Measurements from ENCODE around the gene PIGN.

PIGN gene

GRCh38 chr18:62152844-62153243, 34.0 kb downstream of the PIGN start:
- DNase-seq (ENCODE audit: low spot score), result no peak
- in situ Hi-C loops (cut with MboI; ENCODE audit: low pct_unique_long_range_greater_than_20kb, low sequenced_read_pairs, unreplicated experiment), result no loop called here

DNA sequence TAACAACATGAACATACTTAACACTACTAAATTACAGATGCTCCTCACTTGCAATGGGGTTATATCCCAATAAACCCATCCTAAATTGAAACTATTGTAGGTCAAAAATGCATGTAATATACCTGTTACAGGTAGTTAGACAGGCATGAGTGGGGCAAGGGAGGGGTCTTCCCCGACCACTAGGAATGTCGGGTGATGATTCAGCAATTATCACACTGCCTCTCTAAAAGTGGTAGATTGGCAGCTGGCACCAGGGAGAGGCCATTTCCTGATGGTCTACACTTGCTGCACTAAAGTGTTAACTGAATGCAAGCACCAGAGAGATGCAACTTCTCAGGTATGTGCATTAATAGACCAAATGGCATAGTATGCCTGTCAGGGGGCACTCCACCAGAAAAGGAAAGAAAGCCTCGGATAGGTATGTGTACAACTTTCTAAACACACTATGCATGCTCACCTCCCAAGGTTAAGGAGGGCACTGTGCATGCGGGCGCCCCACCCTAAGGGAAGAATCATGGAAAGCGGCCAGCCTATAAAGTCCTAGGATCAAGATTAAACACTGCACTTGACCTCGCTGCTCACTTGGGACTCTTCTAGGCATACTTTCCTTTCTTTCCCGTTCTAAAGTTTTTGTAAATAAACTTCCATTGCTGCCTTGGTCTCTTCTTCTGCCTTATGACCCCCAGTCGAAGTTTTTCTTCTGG, 35.6 kb downstream of the PIGN start:
- in situ Hi-C loops (cut with MboI; ENCODE audit: low pct_unique_long_range_greater_than_20kb, low sequenced_read_pairs, unreplicated experiment), result no loop called here

More at GRCh38 chr18:62152844-62153243, 34.0 kb downstream of the PIGN start:
- TF ChIP-seq CTCF (IDR thresholded peaks at IDR 0.05; ENCODE audit: extremely low read depth, insufficient read depth, missing control alignments), result no peak

GRCh38 chr18:62144338-62144737, 42.5 kb downstream of the PIGN start:
- no peak for TF ChIP-seq CTCF (IDR thresholded peaks at IDR 0.05; ENCODE audit: extremely low read depth, insufficient read depth, missing control alignments)
- in situ Hi-C loops (cut with MboI; ENCODE audit: low pct_unique_long_range_greater_than_20kb, low sequenced_read_pairs, unreplicated experiment), result loop anchor here (25.0 kb wide), 1 partner anchor 557 kb away; no protein-coding TSS in a partner anchor
- no peak for DNase-seq (ENCODE audit: low spot score)

More for the DNA sequence above, 35.6 kb downstream of the PIGN start:
- no peak for DNase-seq (ENCODE audit: low spot score)
- TF ChIP-seq CTCF (IDR thresholded peaks at IDR 0.05; ENCODE audit: extremely low read depth, insufficient read depth, missing control alignments), result no peak

DNA sequence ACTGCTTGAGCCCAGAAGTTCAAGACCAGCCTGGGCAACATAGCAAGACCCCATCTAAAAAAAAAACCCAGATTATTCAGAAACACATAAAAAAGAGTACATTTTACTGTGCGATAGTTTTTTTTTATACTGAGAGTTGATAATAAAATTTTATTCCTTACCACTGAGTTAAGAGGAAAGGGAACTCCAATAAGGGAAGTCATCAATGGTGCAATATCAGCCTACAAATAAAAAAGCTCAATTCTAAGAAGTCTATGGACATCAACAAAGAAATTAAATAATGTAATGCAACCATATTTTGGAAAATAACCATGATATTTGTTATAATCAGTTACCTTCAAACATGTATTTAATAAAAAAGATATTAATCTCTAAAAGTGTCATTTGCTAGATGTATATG, 46.6 kb downstream of the PIGN start:
- no peak for TF ChIP-seq CTCF (IDR thresholded peaks at IDR 0.05; ENCODE audit: extremely low read depth, insufficient read depth, missing control alignments)
- in situ Hi-C loops (cut with MboI; ENCODE audit: low pct_unique_long_range_greater_than_20kb, low sequenced_read_pairs, unreplicated experiment), result loop anchor here (25.0 kb wide), 1 partner anchor 553 kb away; no protein-coding TSS in a partner anchor

DNA sequence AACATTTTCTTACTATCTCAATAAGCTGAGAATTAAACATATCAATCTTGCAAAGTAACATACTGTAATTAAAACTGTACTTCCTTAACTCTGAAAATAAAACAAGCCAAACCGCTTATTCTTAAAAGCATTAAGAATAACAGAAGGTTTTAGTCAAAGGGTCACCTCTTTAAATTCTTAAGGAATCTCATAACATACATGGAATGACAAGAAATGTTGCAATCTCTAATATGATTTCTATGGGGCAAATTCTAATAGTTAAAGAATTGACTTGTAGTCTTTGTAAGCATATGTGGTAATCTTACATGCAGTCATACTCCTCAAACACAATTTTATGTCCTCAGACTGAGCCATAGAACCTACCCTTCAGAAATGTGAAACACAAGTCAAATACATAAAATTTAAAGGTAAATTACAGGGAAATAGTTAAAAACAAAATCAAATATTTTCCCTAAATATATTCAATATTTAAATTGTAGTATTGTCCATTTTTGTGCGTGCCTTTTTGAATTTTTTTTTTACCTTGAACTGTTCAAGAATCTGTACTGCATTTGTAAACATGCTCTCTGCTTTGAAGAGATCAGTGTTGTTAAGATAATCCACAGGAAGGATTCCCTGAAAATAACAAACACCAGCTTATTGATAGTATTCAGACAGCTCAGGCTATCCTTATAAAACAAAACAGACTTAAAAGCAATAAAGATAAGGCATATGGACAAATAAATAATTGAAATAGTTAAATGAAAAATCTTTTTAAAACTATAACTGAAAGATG, 48.2 kb downstream of the PIGN start:
- no peak for DNase-seq (ENCODE audit: low spot score)
- no peak for TF ChIP-seq CTCF (IDR thresholded peaks at IDR 0.05; ENCODE audit: extremely low read depth, insufficient read depth, missing control alignments)
- in situ Hi-C loops (cut with MboI; ENCODE audit: low pct_unique_long_range_greater_than_20kb, low sequenced_read_pairs, unreplicated experiment), result loop anchor here (25.0 kb wide), 1 partner anchor 551 kb away; no protein-coding TSS in a partner anchor

More for the DNA sequence above, 46.6 kb downstream of the PIGN start:
- no peak for DNase-seq (ENCODE audit: low spot score)

- in situ Hi-C loops (cut with MboI; ENCODE audit: low pct_unique_long_range_greater_than_20kb, low sequenced_read_pairs, unreplicated experiment), result loop anchor here (25.0 kb wide), 1 partner anchor 544 kb away; no protein-coding TSS in a partner anchor
- TF ChIP-seq CTCF (IDR thresholded peaks at IDR 0.05; ENCODE audit: extremely low read depth, insufficient read depth, missing control alignments), result peak; percentile 83
- DNase-seq (ENCODE audit: low spot score), result peak; percentile 27
Measured at GRCh38 chr18:62131301-62131909, 55.5 kb downstream of the PIGN start.

All from GM13977 (cell line).